T-helper 9 cell (primary cell): Measurements from ENCODE around the gene DIAPH1.

Experiments
- DNase-seq: peaks from one replicate; pipeline ENCODE4 v3.0.0-alpha.2; 2020

Gene DIAPH1

GRCh38 chr5:141609044-141609443 is 9.8 kb downstream of the DIAPH1 start:
- DNase-seq: no peak

GRCh38 chr5:141608557-141608956 is 10.2 kb downstream of the DIAPH1 start:
- no peak for DNase-seq

- DNase-seq: no peak
These were observed 10.8 kb downstream of the DIAPH1 start for GRCh38 chr5:141608046-141608445.

DNA sequence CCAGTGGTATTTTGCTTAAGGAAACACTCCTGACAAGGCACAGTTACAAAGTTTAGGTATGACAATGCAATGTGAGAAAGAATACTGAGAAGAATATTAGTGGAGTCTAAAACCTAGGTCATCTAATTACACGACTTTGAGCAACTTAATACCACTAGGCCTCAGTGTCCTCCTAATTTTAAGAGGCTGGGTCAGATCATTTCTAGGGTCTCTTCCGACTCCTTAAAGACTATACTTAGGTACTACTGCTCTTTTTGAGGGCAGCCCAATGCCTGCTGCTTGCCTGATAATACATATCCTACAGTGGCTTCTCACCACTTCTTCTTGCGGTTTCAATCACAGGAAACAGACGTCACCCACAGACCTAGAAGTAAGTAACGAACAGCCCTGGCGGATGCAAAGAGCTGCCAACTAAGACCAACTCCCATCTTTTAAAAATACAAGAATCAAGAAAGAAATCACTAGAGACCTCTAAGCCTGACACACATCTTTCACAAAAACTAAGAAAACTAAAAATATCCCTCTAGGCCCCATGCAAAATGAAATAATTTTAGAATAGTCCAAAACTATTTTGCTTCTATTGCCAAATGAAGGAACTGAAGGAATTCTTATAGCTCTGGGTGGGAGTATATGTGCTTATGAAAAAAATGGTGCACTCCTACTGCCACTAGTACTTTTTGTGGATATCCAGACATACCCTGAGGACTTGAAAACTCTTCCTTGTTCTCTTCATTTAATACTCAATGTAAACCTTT is 13.1 kb downstream of the DIAPH1 start:
- peak; percentile 59 for DNase-seq

DNA sequence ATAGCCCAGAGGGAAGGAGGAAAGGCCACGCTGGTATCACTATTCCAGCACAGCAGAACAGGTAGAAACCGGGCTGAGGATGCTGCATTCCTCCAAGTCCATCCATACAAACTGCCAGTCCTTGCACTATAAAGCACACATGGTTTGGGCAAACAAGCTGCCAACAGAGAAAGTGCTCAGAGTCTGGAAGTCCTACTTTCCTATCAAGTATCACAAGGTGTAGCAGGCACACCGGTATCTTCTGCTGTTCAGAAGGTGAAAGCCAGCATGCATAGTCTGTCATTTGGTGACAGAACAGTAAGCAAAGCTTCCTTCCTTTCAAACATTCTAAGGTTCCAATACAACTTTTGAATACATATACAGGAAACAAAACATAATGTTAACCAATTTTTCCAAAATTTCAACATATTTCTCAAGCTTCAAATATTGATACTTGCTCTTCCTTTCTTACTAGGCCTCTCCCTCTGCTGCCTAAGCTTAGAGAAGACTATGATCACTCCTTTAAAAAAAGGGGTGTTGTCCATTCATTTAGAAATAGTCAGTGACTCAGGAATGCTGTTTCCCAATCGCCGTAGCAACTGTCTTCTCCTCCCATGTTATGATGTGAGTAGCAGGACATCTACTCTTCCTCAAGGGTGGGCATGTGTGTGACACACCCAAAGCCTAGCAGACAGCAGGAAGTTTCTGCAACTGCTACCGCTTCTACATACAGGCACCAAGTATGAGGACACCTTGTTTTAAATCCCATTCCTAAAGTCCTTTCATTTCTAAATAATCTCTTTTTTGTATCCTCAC is 14.7 kb downstream of the DIAPH1 start:
- DNase-seq: no peak

DNA sequence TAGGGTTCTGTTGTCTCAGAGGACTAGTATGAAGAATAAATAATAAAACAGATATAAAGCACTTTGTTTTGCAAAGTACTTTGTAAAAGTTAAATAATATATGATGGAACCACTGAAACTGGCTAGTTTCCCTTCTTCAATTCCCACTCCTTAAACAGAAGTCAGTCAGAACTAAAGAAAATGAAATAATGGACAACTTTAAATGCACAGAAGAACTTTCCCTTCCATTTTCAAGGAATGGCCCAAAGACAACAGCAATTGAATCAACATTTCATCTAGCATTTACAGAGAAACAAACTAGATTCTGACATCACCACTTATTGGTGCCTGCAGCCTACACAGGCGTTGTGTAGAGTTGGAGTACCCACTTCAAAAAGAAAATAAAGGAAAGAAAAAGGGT is 16.2 kb downstream of the DIAPH1 start:
- no peak for DNase-seq

GRCh38 chr5:141598391-141599345 is 20.1 kb downstream of the DIAPH1 start:
- DNase-seq: no peak

- DNase-seq: no peak
These were observed 21.0 kb downstream of the DIAPH1 start for GRCh38 chr5:141597814-141598213.

GRCh38 chr5:141597394-141597793 is 21.4 kb downstream of the DIAPH1 start:
- no peak for DNase-seq

DNA sequence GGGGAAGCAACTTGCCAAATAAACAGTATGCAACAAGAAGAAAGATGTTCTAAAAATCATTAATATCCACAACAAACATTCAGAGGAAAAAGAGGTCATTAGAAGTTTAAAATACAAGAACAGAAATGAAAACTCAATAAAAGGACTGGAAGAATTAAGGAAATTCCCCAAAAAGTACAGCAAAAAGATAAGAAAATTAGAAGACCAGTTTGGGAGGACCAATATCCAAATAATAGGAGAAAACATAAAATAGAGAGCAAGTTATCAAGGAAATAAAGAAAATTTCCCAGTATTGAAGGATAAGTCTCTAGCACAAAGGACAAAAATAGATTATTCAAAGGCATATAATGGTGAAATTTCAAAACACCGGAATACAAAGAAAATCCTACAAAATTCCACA is 21.9 kb downstream of the DIAPH1 start:
- DNase-seq: no peak

- no peak for DNase-seq
These were observed 28.7 kb downstream of the DIAPH1 start for GRCh38 chr5:141590127-141590526.

- no peak for DNase-seq
These were observed 32.6 kb downstream of the DIAPH1 start for GRCh38 chr5:141586246-141586645.

DNA sequence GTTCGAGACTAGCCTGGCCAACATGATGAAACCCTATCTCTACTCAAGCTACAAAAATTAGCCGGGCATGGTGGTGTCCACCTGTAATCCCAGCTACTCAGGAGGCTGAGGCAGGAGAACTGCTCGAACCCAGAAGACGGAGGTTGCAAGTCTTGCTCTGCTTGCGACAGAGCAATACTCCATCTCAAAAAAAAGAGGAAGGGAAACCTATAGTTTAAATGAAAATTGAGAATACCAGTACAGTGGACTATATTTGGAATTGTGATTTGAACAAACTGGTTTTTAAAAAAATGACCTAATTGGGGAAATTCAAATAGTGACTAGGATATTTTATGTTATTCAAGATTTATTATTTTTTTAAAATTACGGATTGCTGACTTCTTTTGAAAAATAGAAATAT is 33.2 kb downstream of the DIAPH1 start:
- DNase-seq: no peak

GRCh38 chr5:141574122-141574510 is 44.7 kb downstream of the DIAPH1 start:
- DNase-seq: no peak

DNA sequence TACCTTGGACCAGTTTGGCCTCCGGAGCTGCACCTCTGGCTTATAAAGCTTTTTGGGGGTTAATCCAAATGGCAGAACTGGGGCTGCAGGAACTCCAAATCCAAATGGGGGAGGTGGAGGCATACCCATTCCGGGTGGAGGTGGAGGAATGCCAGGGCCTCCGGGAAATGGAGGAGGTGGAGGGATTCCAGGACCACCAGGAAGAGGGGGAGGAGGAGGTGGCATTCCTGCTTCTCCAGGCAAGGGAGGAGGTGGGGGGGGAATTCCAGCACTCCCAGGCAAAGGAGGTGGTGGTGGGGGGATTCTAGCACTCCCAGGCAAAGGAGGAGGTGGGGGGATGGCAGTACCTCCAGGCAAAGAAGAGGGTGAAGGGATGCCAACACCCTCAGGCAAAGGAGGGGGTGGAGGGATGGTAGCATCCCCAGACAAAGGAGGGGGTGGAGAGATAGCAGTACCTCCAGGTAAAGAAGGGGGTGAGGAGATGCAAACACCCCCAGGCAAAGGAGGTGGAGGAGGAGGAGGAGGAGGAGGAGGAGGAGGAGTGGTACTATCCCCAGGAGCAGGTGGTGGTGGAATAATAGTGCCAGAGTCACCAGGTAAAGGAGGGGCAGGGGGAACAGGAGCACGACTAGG is 45.2 kb downstream of the DIAPH1 start:
- no peak for DNase-seq

DNA sequence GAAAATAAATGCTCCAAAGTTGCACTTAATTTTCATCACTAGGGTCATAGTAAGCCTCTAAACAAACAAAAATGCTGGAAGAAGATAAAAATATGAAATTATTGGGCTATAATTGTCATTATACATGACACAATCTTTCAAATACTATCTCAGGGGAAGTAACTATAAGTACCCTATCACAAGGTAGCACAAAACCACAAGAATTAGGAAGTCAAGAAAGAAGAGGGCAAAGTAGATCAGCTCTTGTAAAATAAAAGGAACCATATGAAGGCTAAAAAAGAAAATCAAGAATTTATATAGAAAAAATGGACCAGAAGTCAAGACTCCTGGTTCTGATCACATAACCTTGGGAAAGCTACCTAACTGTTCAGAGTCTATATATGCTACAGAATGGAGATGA is 48.1 kb downstream of the DIAPH1 start:
- DNase-seq: no peak

- DNase-seq: no peak
These were observed 51.2 kb downstream of the DIAPH1 start for GRCh38 chr5:141567513-141568117.

DNA sequence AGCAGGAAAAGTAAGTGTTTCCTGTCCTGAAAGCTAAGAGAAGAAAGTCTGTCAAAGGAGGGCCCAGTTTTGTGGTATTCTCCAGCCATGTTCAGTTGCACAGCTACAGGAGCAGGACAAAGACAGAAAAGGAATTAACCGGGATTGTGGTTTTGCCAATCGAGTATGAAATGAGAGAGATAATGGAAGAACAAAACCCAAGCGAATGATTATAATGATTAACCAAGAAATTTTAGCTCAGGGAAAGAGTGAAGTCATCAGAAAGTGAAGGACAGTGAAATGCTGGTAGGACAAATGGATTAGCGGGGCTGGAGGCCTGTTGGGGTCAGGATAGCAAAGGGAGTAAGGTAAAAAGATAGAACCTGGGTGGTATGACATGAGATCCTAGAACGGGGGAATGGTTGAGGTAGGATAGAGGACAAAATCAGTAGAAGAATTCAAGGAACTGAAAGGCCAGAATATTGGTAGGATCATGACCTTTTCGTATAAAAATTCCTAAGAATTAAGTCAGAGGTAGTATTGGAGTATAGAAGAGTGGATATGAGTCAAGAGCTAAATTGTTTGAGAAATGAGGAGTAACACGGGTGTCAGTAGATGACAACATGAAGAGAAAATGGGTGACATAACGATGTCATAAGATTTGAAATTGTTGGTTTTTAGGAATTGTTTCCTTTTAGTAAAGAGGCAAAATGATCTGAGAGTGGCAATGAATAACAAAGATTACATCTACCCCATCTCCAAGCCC is 52.8 kb downstream of the DIAPH1 start:
- no peak for DNase-seq

GRCh38 chr5:141564216-141564692 is 54.5 kb downstream of the DIAPH1 start:
- peak; percentile 51 for DNase-seq

GRCh38 chr5:141560725-141561483 is 57.9 kb downstream of the DIAPH1 start:
- DNase-seq: no peak
